Muscle of leg (tissue), 11 donors: Measurements from ENCODE around the gene TBC1D14. TPM values are rescaled to one million over a fixed set of nuclear protein-coding genes. Genes with fewer than 3 reads are reported as not detected.

Experiments
- DNase-seq: peaks from one replicate; pipeline ENCODE4 v3.0.0; 2013
- H3K27ac ChIP-seq: one replicate; pipeline ENCODE4 v1.5.1; 2013; ENCODE audit warnings: mild to moderate bottlenecking, low read length, control low read depth
- H3K27me3 ChIP-seq: one replicate; pipeline ENCODE4 v1.6.1; 2013; ENCODE audit warnings: low read length; ENCODE audit not compliant: control insufficient read depth, insufficient read depth
- H3K36me3 ChIP-seq: one replicate; pipeline ENCODE4 v1.6.1; 2013; ENCODE audit warnings: low read length; ENCODE audit not compliant: control insufficient read depth, insufficient read depth
- H3K4me1 ChIP-seq: one replicate; pipeline ENCODE4 v1.6.1; 2013; ENCODE audit warnings: low read length; ENCODE audit not compliant: control insufficient read depth, insufficient read depth
- H3K4me3 ChIP-seq: one replicate; pipeline ENCODE4 v1.5.1; 2013; ENCODE audit warnings: low read length, control low read depth
- H3K9me3 ChIP-seq: replicated peaks from 2 replicates; pipeline ENCODE4 v1.6.1; 2013; ENCODE audit warnings: low read depth, low read length; ENCODE audit not compliant: control insufficient read depth
- WGBS: methylation state at CpG from one replicate; pipeline ENCODE4 v1.1.5; 2013; ENCODE audit warnings: missing lambda C conversion rate; ENCODE audit not compliant: insufficient coverage; 5-methylcytosine and 5-hydroxymethylcytosine counted together
- polyA plus RNA-seq, 8 donors: library from polyadenylated mRNA; unstranded; fragments of 120-200 nt; gene quantifications; one replicate each; pipeline versions ENCODE4 v1.2.1 to v1.2.3, GENCODE V29; 2013; ENCODE audit warnings: inconsistent platforms in 1 of 8, low replicate concordance in 1 of 8; ENCODE audit not compliant: insufficient read length in 8 of 8, insufficient read depth in 1 of 8
- total RNA-seq: library from RNA; stranded (reverse); fragments of 120-200 nt; gene quantifications from one replicate; pipeline ENCODE4 v1.2.4, GENCODE V29; 2013

TBC1D14 gene
- total and polyA plus RNA-seq, 9 donors: 31.3 to 45.2 (median 38.7) TPM

GRCh38 chr4:7037425-7037824, 127.8 kb downstream of the TBC1D14 start:
- no peaks in the 10 kb centered on the region for H3K9me3 ChIP-seq
- no peak overlapping the region for H3K4me3 ChIP-seq
- no peak overlapping the region for H3K27ac ChIP-seq
- no peaks in the 10 kb centered on the region for H3K27me3 ChIP-seq
- peaks cover 6% of the 10 kb centered on the region for H3K36me3 ChIP-seq
- DNase-seq: no peak
- WGBS: no CpG with 5 or more reads among the region's 6 CpGs
- peaks cover 15% of the 10 kb centered on the region for H3K4me1 ChIP-seq

- DNase-seq: no peak
- H3K36me3 ChIP-seq: peaks cover 6% of the 10 kb centered on the region
- H3K9me3 ChIP-seq: no peaks in the 10 kb centered on the region
- no peak overlapping the region for H3K4me3 ChIP-seq
- no peaks in the 10 kb centered on the region for H3K27me3 ChIP-seq
- H3K4me1 ChIP-seq: peaks cover 33% of the 10 kb centered on the region
- 57% methylated on average over 1 of the region's 4 CpGs for WGBS
- no peak overlapping the region for H3K27ac ChIP-seq
Measured at GRCh38 chr4:7040765-7041164, 131.1 kb downstream of the TBC1D14 start.

- 87% methylated on average over 19 of the region's 19 CpGs for whole genome bisulfite sequencing
- H3K4me3 ChIP-seq: no peak overlapping the region
Measured at GRCh38 chr4:7041246-7041645, 131.6 kb downstream of the TBC1D14 start.

DNA sequence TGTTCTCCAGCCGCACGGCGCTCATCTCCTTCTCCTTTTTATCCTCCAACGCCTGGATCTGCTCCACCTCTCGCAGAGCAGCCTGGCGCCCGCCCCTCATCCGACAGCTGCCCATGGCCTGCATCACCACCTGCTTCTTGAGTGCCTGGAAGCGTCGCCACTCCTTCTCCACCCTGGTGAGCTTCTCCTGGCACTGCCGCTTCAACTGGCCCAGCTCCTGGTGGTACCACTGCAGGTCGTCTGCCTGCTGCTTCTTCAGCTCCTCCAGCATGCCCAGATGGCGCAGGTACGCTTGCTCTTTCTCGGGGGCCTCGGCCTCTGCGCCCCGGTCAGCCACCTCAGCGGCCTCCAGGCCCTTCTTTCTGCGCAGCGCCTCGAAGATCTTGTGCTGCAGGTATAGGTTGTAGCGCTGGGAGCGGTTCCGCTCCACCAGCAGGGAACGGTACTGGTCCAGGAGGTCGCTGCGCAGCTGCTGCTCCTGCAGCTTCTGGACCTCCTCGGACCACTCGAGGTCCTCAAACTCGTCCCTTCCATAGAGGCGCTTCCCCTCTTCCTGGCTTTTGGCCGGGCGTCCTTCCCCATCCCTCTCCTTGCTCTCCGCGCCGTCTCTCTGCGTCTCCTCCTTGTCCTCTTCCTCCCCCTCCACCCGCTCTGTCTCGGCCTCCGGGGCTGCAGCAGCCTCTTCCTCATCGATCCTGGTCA, 132.3 kb downstream of the TBC1D14 start:
- H3K9me3 ChIP-seq: no peaks in the 10 kb centered on the region
- H3K4me3 ChIP-seq: peak overlapping the region; percentile 77
- 12% methylated on average over 42 of the region's 42 CpGs for WGBS
- H3K4me1 ChIP-seq: peaks cover 45% of the 10 kb centered on the region
- peak; percentile 57 for DNase-seq
- peaks cover 9% of the 10 kb centered on the region for H3K36me3 ChIP-seq
- peak overlapping the region; percentile 89 for H3K27ac ChIP-seq
- H3K27me3 ChIP-seq: no peaks in the 10 kb centered on the region

More at GRCh38 chr4:7041246-7041645, 131.6 kb downstream of the TBC1D14 start:
- Histone ChIP-seq H3K27ac (no peak overlapping the region), H3K9me3 (no peaks in the 10 kb centered on the region), H3K4me1 (peaks cover 38% of the 10 kb centered on the region), H3K27me3 (no peaks in the 10 kb centered on the region), H3K36me3 (peaks cover 6% of the 10 kb centered on the region)
- DNase-seq: no peak

DNA sequence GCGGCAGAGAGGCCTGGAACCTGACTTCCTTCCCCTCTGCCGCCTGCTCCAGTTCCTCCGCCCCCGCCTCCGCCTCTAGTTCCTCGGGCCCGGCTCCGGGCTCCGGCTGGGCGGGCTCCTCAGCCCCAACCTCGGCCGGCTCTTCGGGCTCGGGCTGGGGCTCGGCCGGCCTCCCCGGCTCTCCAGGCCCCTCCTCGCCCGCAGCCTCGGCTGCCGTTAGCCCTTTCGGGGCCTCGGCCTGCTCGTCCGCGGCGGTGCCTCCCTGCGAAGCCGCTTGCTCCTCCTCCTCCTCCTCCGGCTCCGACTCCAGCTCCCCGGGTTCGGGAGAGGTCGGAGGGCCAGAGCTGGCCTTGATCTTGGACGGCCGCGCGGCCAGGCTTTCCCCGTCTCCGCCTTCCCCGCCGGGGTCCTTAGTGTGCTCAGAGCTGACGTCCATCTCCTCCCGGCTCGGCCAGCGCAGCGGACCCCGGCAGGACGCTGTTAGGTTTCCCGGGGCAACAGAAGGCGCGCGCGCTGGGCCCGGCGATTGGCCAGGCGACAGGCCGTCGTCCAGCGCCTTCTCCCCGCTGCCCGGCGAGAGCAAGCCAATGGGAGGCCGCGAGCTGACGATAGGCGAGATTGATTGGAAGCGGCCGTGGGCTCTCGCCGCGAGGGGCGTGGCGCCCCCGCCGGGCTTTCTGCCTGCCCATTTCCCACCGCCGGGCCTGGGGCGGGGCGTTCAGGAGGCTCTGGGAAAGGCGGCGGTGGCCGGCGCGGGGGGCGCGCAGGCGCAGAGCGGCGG, 133.1 kb downstream of the TBC1D14 start:
- WGBS: under 1% methylated on average over 90 of the region's 90 CpGs
- H3K27ac ChIP-seq: peak overlapping the region; percentile 89
- no peaks in the 10 kb centered on the region for H3K27me3 ChIP-seq
- H3K4me3 ChIP-seq: peak overlapping the region; percentile 77
- H3K36me3 ChIP-seq: peaks cover 9% of the 10 kb centered on the region
- H3K4me1 ChIP-seq: peaks cover 52% of the 10 kb centered on the region
- H3K9me3 ChIP-seq: no peaks in the 10 kb centered on the region
- DNase-seq: peak; percentile 99

GRCh38 chr4:7043284-7044136, 133.9 kb downstream of the TBC1D14 start, which contains the start of gene TADA2B:
Gene TADA2B (plus strand): TSS chr4:7043372. CDS start chr4:7043580, 208 bp downstream.
- Histone ChIP-seq H3K4me1 (peaks cover 59% of the 10 kb centered on the region), H3K4me3 (peak within 1 kb of the TSS; percentile 90), H3K36me3 (peaks cover 9% of the 10 kb centered on the region), H3K27me3 (no peaks in the 10 kb centered on the region), H3K9me3 (no peaks in the 10 kb centered on the region), H3K27ac (peak within 1 kb of the TSS; percentile 89)
- peak; percentile 54 for DNase-seq
- WGBS: under 1% methylated on average over 112 of the region's 119 CpGs

GRCh38 chr4:7044137-7044930, 134.7 kb downstream of the TBC1D14 start:
- peak overlapping the region; percentile 90 for H3K4me3 ChIP-seq
- peaks cover 13% of the 10 kb centered on the region for H3K36me3 ChIP-seq
- no peaks in the 10 kb centered on the region for H3K9me3 ChIP-seq
- no peaks in the 10 kb centered on the region for H3K27me3 ChIP-seq
- 17% methylated on average over 22 of the region's 29 CpGs for WGBS
- H3K4me1 ChIP-seq: peaks cover 59% of the 10 kb centered on the region
- peak; percentile 36 for DNase-seq
- peak overlapping the region; percentile 82 for H3K27ac ChIP-seq

DNA sequence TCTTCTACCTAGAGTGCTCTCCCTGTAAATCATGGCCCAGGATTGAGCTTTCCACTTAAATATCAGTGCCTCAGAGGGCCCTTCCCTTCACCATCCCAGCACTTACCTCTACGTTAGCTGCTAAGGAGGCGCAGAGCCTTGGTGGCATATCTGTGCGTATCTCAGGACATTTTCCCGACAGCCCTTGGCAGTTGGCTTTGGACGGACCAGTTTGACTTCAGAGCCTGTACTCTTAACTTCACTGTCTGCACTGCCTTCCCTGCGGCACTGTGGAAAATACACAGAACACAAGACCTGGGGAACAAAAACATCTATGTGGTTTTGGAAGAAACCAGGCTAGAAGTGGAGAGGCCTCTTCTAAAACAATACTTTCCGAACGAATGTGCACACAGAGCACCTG, 135.9 kb downstream of the TBC1D14 start:
- Histone ChIP-seq H3K9me3 (no peaks in the 10 kb centered on the region), H3K4me3 (no peak overlapping the region), H3K27ac (no peak overlapping the region), H3K36me3 (peaks cover 16% of the 10 kb centered on the region), H3K4me1 (peaks cover 62% of the 10 kb centered on the region), H3K27me3 (no peaks in the 10 kb centered on the region)
- 87% methylated on average over 7 of the region's 8 CpGs for WGBS
- no peak for DNase-seq
